Caki2 (cell line): Measurements from ENCODE around the gene PVALB. TPM values are rescaled to one million over a fixed set of nuclear protein-coding genes. Genes with fewer than 3 reads are reported as not detected.

Experiments used
- DNase-seq: peaks from one replicate; pipeline ENCODE4 v3.0.0-alpha.2; 2015; ENCODE audit warnings: low read depth
- in situ Hi-C: cut with HindIII; loops from 2 replicates; pipeline ENCODE4 v1.10.0; 2016; ENCODE audit warnings: low sequenced_read_pairs, low pct_unique_long_range_greater_than_20kb, mixed read lengths
- total RNA-seq: library from RNA; depleted of rRNA; stranded (reverse); fragments of >200 nt; shearing (Covaris generic); gene quantifications from 2 replicates; pipeline ENCODE4 v1.2.3, GENCODE V29; 2014; ENCODE audit warnings: low replicate concordance

Gene PVALB
- total RNA-seq, 1 experiment from 2014 or later = not detected

GRCh38 chr22:36823186-36823839, 6.5 kb upstream of the PVALB start:
- DNase-seq = no peak
- in situ Hi-C loops = no loop called here

GRCh38 chr22:36822581-36822980, 5.7 kb upstream of the PVALB start:
- in situ Hi-C loops = no loop called here
- DNase-seq = no peak

GRCh38 chr22:36819112-36819511, 2.3 kb upstream of the PVALB start:
- in situ Hi-C loops = no loop called here
- DNase-seq = no peak

GRCh38 chr22:36818010-36818642, 1.3 kb upstream of the PVALB start:
- in situ Hi-C loops = no loop called here
- no peak for DNase-seq

- DNase-seq = no peak
- in situ Hi-C loops = no loop called here
Observed at GRCh38 chr22:36817525-36817848, 652 bp upstream of the PVALB start.

- DNase-seq = no peak
- in situ Hi-C loops = no loop called here
Observed at GRCh38 chr22:36816339-36816635, 548 bp downstream of the PVALB start.

- DNase-seq = no peak
- in situ Hi-C loops = no loop called here
Observed at GRCh38 chr22:36815558-36816338, 1.1 kb downstream of the PVALB start.

GRCh38 chr22:36814801-36815200, 2.0 kb downstream of the PVALB start:
- no peak for DNase-seq
- in situ Hi-C loops = no loop called here

GRCh38 chr22:36811094-36811800, 5.6 kb downstream of the PVALB start:
- DNase-seq = no peak
- in situ Hi-C loops = no loop called here

- no peak for DNase-seq
- in situ Hi-C loops = no loop called here
Observed at GRCh38 chr22:36809351-36809750, 7.5 kb downstream of the PVALB start.

- in situ Hi-C loops = no loop called here
- DNase-seq = no peak
Observed at GRCh38 chr22:36808721-36809344, 8.0 kb downstream of the PVALB start.

- in situ Hi-C loops = no loop called here
- no peak for DNase-seq
Observed at GRCh38 chr22:36807627-36808026, 9.2 kb downstream of the PVALB start.

GRCh38 chr22:36806835-36807234, 10.0 kb downstream of the PVALB start:
- in situ Hi-C loops = no loop called here
- no peak for DNase-seq

GRCh38 chr22:36803358-36803757, 13.5 kb downstream of the PVALB start:
- in situ Hi-C loops = no loop called here
- DNase-seq = no peak

- no peak for DNase-seq
- in situ Hi-C loops = no loop called here
Observed at GRCh38 chr22:36798674-36799066, 18.2 kb downstream of the PVALB start.

GRCh38 chr22:36797911-36798673, 18.7 kb downstream of the PVALB start:
- in situ Hi-C loops = no loop called here
- DNase-seq = no peak

GRCh38 chr22:36797374-36797773, 19.5 kb downstream of the PVALB start:
- in situ Hi-C loops = no loop called here
- no peak for DNase-seq

GRCh38 chr22:36796552-36797175, 20.2 kb downstream of the PVALB start:
- in situ Hi-C loops = no loop called here
- no peak for DNase-seq
